T-helper 1 cell treated with Interleukin-12 subunit alpha and Interleukin-12 subunit beta and Interleukin-4 antibody, amounts not matched to agents 30 μg/mL and 1 μg/mL, for 36 hours (primary cell): ENCODE data around the gene ATF7IP2.

Experiments used
- H3K27ac Mint-ChIP-seq: one replicate; pipeline ENCODE4 v1.8.0; 2021; ENCODE audit warnings: mild to moderate bottlenecking, mixed read lengths
- H3K27me3 Mint-ChIP-seq: one replicate; pipeline ENCODE4 v1.8.0; 2021; ENCODE audit warnings: low read depth, mixed read lengths
- H3K36me3 Mint-ChIP-seq: one replicate; pipeline ENCODE4 v1.8.0; 2021; ENCODE audit warnings: low read depth, mixed read lengths
- H3K4me1 Mint-ChIP-seq: one replicate; pipeline ENCODE4 v1.8.0; 2021; ENCODE audit warnings: low read depth, mixed read lengths
- H3K4me3 Mint-ChIP-seq: one replicate; pipeline ENCODE4 v1.8.0; 2021; ENCODE audit warnings: mild to moderate bottlenecking, moderate library complexity, mixed read lengths
- H3K9me3 Mint-ChIP-seq: one replicate; pipeline ENCODE4 v1.8.0; 2021; ENCODE audit warnings: mixed read lengths

The ATF7IP2 gene

GRCh38 chr16:10521681-10522274 lies 135.9 kb downstream of the ATF7IP2 start:
- H3K9me3 Mint-ChIP-seq = no peaks in the 10 kb centered on the region

DNA sequence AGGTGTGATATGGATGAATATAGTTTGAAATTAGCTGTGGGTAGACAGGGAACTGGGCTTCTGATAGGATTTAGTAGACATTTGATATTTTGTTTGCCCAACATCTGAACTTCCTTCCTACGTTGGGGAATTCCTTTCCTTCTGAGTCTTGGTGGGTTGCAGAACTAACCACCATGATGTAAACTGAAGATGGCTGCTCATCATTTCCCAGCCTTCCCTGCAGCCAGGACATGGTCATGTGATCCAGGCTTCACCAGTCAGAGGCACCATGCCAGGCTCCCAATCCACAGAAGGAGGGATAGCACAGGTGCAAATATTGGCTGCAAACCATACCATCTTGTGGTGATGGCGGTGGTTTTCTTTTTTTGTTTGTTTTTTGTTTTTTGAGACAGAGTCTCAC lies 137.1 kb downstream of the ATF7IP2 start:
- Mint-ChIP-seq H3K27me3 (no peaks in the 10 kb centered on the region), H3K4me1 (peaks cover 3% of the 10 kb centered on the region), H3K9me3 (no peaks in the 10 kb centered on the region), H3K4me3 (no peak overlapping the region), H3K36me3 (no peaks in the 10 kb centered on the region), H3K27ac (no peak overlapping the region)

More at GRCh38 chr16:10521681-10522274, 135.9 kb downstream of the ATF7IP2 start:
- no peak overlapping the region for H3K4me3 Mint-ChIP-seq
- H3K27me3 Mint-ChIP-seq = no peaks in the 10 kb centered on the region
- no peaks in the 10 kb centered on the region for H3K36me3 Mint-ChIP-seq
- H3K27ac Mint-ChIP-seq = no peak overlapping the region
- peaks cover 3% of the 10 kb centered on the region for H3K4me1 Mint-ChIP-seq

DNA sequence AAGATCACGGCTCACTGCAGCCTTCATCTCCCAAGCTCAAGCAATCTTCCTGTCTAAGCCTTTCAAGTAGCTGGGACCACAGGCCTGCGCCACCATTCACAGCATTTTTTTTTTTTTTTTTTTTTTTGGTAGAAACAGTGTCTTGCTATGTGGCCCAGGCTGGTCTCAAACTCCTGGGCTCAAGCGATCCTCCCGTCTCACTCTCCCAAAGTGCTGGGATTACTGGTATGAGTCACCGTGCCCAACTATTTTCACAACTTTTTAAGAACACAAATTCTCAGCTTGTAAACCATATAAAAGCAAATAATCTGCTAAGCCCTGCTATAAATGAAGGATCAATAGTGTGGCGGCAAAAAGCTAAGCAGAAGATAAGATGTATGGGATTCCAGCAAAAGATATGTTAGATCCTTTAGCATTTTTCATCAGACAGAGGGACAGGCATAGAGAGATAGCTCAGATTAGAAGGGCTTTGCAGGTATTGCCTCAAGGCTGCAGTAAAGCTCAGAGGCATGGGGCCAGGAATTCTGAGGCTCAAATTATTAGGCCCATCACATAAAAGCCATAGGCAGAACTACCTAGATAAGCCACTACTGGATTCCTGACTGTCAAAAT lies 139.5 kb downstream of the ATF7IP2 start:
- peaks cover 6% of the 10 kb centered on the region for H3K4me1 Mint-ChIP-seq
- H3K36me3 Mint-ChIP-seq = no peaks in the 10 kb centered on the region
- no peaks in the 10 kb centered on the region for H3K9me3 Mint-ChIP-seq
- no peak overlapping the region for H3K4me3 Mint-ChIP-seq
- H3K27me3 Mint-ChIP-seq = no peaks in the 10 kb centered on the region
- no peak overlapping the region for H3K27ac Mint-ChIP-seq

- Mint-ChIP-seq H3K36me3 (no peaks in the 10 kb centered on the region), H3K27ac (no peak overlapping the region), H3K4me3 (no peak overlapping the region), H3K9me3 (no peaks in the 10 kb centered on the region), H3K27me3 (no peaks in the 10 kb centered on the region), H3K4me1 (peaks cover 4% of the 10 kb centered on the region)
Observed at GRCh38 chr16:10526962-10527361, 141.1 kb downstream of the ATF7IP2 start.

DNA sequence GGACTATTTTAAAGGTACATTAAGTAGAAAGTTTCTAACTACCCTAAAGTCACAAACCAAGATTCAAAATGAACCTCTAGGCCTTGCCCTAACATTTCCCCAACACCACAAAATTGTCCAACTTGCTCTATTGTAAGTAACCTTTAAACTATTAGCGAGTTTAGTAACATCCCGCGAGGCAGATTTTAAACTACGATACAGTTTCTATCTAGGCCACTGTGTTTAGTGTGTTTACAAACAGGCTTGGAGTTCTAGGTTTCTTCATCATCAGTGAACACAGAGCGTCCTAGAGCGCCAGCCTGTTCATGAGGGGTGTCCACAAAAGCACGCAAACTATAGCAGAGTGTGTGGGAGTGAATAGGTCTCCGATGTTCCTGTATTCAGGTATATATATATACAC lies 142.8 kb downstream of the ATF7IP2 start:
- peaks cover 3% of the 10 kb centered on the region for H3K4me1 Mint-ChIP-seq
- H3K9me3 Mint-ChIP-seq = no peaks in the 10 kb centered on the region
- H3K27ac Mint-ChIP-seq = no peak overlapping the region
- H3K27me3 Mint-ChIP-seq = no peaks in the 10 kb centered on the region
- H3K36me3 Mint-ChIP-seq = no peaks in the 10 kb centered on the region
- no peak overlapping the region for H3K4me3 Mint-ChIP-seq

GRCh38 chr16:10529895-10530669 lies 144.2 kb downstream of the ATF7IP2 start:
- Mint-ChIP-seq H3K27me3 (no peaks in the 10 kb centered on the region), H3K36me3 (no peaks in the 10 kb centered on the region), H3K9me3 (no peaks in the 10 kb centered on the region), H3K4me3 (no peak overlapping the region), H3K4me1 (peaks cover 2% of the 10 kb centered on the region), H3K27ac (no peak overlapping the region)

DNA sequence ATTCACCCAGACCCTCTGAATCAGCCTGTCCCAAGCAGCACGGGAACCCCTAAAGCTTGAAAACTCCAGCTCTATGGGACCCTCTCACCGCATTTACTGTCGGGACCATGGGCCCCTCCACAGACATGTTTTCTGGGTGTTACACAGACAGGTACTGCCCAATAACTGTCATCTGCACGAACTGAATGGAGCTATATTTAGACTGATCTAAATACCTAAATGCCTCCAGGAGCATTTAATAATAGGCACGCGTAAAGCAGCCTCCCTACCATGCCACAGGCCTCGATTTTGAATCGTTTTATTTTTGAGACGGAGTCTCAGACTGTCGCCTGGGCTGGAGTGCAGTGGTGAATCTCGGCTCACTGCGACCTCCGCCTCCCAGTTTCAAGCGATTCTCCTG lies 144.8 kb downstream of the ATF7IP2 start:
- H3K36me3 Mint-ChIP-seq = no peaks in the 10 kb centered on the region
- H3K4me3 Mint-ChIP-seq = no peak overlapping the region
- H3K27me3 Mint-ChIP-seq = no peaks in the 10 kb centered on the region
- no peak overlapping the region for H3K27ac Mint-ChIP-seq
- H3K4me1 Mint-ChIP-seq = peaks cover 2% of the 10 kb centered on the region
- no peaks in the 10 kb centered on the region for H3K9me3 Mint-ChIP-seq

GRCh38 chr16:10531582-10531981 lies 145.7 kb downstream of the ATF7IP2 start:
- H3K4me1 Mint-ChIP-seq = peaks cover 2% of the 10 kb centered on the region
- H3K27ac Mint-ChIP-seq = no peak overlapping the region

More at GRCh38 chr16:10531582-10531981, 145.7 kb downstream of the ATF7IP2 start:
- Mint-ChIP-seq H3K4me3 (no peak overlapping the region), H3K36me3 (no peaks in the 10 kb centered on the region), H3K9me3 (no peaks in the 10 kb centered on the region), H3K27me3 (no peaks in the 10 kb centered on the region)
